Measurements from ENCODE around the gene ARMH1.

GRCh38 chr1:44696101-44696500 lies 21.6 kb downstream of the ARMH1 start:
- TF ChIP-seq CTCF (IDR thresholded peaks at IDR 0.05): no peak
- no peak for TF ChIP-seq EP300 (IDR thresholded peaks at IDR 0.05)

Measured in ovary (tissue), 3 donors.